Endothelial cell of umbilical vein (primary cell): ENCODE data around the gene NR1H2.

Experiments
- EZH2 ChIP-seq: IDR thresholded peaks from 2 replicates; pipeline ENCODE4 v1.6.1; 2012; ENCODE audit warnings: borderline replicate concordance, low read depth, mild to moderate bottlenecking, moderate library complexity, low read length, inconsistent platforms; ENCODE audit not compliant: severe bottlenecking
- FOS ChIP-seq: IDR thresholded peaks from 2 replicates; pipeline ENCODE4 v1.6.1; 2011; ENCODE audit warnings: mild to moderate bottlenecking, low read length, moderate library complexity, borderline replicate concordance; ENCODE audit not compliant: insufficient read depth
- GATA2 ChIP-seq: IDR thresholded peaks from 2 replicates; pipeline ENCODE4 v1.7.0; 2011; ENCODE audit warnings: low read depth, mild to moderate bottlenecking, moderate library complexity, mixed read lengths, low read length; ENCODE audit not compliant: insufficient read length, insufficient read depth
- JUN ChIP-seq: IDR thresholded peaks from 2 replicates; pipeline ENCODE4 v1.6.1; 2011; ENCODE audit warnings: borderline replicate concordance, low read depth; ENCODE audit not compliant: insufficient read length, insufficient read depth
- MAX ChIP-seq: IDR thresholded peaks from 2 replicates; pipeline ENCODE4 v1.6.1; 2011; ENCODE audit not compliant: insufficient read depth, insufficient read length
- MYC ChIP-seq: IDR thresholded peaks from one replicate; pipeline ENCODE4 v1.6.1; 2011; ENCODE audit warnings: mild to moderate bottlenecking, low read depth, low read length
- POLR2A ChIP-seq: IDR thresholded peaks from 2 replicates; pipeline ENCODE4 v1.6.1; 2012; ENCODE audit warnings: low read depth, mild to moderate bottlenecking, control low read depth, low read length
- TF ChIP-seq, protein P1 (sequence below), 2 donors: IDR thresholded peaks; 1 replicate in 1 of 2; 2 replicates in 1 of 2; pipeline ENCODE4 v1.5.1; 2011; ENCODE audit warnings: low read length in 2 of 2, mild to moderate bottlenecking in 2 of 2, moderate library complexity in 2 of 2, control low read depth in 1 of 2, inconsistent platforms in 1 of 2, low read depth in 1 of 2; ENCODE audit not compliant: insufficient read depth in 1 of 2; ENCODE audit errors: extremely low read depth in 1 of 2

GRCh38 chr19:50430888-50431342 lies 54.7 kb downstream of the NR1H2 start:
- TF ChIP-seq, protein P1, sequence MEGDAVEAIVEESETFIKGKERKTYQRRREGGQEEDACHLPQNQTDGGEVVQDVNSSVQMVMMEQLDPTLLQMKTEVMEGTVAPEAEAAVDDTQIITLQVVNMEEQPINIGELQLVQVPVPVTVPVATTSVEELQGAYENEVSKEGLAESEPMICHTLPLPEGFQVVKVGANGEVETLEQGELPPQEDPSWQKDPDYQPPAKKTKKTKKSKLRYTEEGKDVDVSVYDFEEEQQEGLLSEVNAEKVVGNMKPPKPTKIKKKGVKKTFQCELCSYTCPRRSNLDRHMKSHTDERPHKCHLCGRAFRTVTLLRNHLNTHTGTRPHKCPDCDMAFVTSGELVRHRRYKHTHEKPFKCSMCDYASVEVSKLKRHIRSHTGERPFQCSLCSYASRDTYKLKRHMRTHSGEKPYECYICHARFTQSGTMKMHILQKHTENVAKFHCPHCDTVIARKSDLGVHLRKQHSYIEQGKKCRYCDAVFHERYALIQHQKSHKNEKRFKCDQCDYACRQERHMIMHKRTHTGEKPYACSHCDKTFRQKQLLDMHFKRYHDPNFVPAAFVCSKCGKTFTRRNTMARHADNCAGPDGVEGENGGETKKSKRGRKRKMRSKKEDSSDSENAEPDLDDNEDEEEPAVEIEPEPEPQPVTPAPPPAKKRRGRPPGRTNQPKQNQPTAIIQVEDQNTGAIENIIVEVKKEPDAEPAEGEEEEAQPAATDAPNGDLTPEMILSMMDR (IDR thresholded peaks at IDR 0.05; ENCODE audit: extremely low read depth in 1 of 2, insufficient read depth in 1 of 2, low read depth in 1 of 2, low read length in 2 of 2) = no peak
- TF ChIP-seq FOS (no peak), POLR2A (no peak), MAX (no peak), MYC (no peak), EZH2 (no peak), JUN (no peak), GATA2 (no peak)
